ENCODE results near the gene DPH1.

The DPH1 gene

DNA sequence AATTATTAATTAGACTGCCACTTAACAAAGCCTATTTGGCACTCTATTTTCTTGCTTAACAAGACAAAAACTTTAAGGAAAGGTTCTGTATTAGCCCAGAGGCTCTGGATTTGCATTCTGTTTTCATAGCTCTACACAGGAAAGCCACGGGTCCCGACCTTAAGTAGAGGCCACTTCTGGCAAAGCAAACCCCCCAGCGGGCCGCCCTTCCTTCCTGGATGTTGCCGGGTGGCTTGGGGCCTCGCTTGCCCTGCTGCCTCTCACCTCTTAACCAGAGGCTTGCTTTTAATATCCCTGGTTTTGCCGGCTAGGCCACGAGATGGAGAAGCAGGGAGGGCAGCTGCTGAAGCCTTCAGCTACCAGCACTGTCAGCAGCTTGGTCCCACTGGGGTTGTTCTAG lies 9.2 kb upstream of the DPH1 start:
- DNase-seq, result no peak
- Histone ChIP-seq H3K4me3 (ENCODE audit: low read depth, low read length) (no peak overlapping the region), H3K27me3 (peaks cover 21% of the 10 kb centered on the region), H3K9me3 (no peaks in the 10 kb centered on the region), H3K4me1 (no peaks in the 10 kb centered on the region), H3K36me3 (no peaks in the 10 kb centered on the region)
- TF ChIP-seq CTCF (IDR thresholded peaks at IDR 0.05; ENCODE audit: low read depth, low read length), result no peak

DNA sequence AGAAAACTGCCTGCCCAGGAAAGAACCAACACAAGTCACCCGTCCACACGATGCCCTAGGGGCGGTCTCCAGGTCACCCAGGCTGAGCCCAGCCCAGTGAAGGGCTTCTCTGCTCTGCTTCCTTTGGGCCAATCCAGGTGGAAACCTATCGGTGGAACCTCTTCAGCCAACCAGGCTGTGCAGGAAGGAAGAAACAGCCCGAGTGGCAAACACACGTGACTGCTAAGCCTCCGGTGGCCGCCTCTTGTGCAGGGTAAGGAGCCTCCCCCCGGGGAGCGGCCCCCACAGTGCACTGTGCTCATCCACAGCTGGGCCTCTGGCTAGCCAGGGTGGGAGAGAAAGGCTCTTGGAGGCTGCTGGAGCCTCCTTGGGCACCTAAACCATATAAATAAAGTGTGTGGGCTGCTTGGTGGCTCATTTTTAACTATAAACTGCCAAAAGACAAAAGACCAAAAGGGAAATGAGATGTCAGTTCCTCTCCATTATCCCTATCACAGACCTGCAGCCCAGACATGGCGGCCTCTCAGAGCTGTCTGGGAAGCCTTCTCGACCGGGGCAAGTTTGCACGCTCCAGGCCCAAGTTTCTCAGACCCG lies 7.2 kb upstream of the DPH1 start:
- DNase-seq, result no peak
- no peaks in the 10 kb centered on the region for H3K9me3 ChIP-seq
- TF ChIP-seq CTCF (IDR thresholded peaks at IDR 0.05; ENCODE audit: low read depth, low read length), result no peak
- no peaks in the 10 kb centered on the region for H3K36me3 ChIP-seq
- peaks cover 23% of the 10 kb centered on the region for H3K27me3 ChIP-seq
- H3K4me3 ChIP-seq (ENCODE audit: low read depth, low read length), result no peak overlapping the region
- H3K4me1 ChIP-seq, result no peaks in the 10 kb centered on the region

DNA sequence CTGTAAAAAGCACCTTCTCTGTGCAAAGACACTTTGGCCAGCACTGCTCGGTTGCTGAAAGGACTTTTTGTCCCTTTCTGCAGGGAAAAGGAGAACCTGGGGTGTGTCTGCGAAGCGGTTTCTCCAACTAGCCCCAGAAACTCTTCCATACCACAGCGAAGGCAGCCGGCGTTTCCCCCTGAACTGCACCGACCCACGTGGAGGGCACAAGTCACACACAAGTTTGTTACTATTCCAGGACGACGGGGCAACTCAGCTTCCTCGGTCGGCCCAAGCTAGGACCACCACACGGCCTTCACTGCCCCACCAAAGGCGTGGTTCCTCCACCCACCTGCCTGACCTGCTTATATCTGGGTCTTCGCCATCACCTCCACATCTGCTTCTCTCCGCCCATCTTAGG lies 6.7 kb upstream of the DPH1 start:
- no peaks in the 10 kb centered on the region for H3K36me3 ChIP-seq
- DNase-seq, result no peak
- peaks cover 23% of the 10 kb centered on the region for H3K27me3 ChIP-seq
- H3K9me3 ChIP-seq, result no peaks in the 10 kb centered on the region
- H3K4me1 ChIP-seq, result peaks cover 1% of the 10 kb centered on the region; the same call in 1 of the 2 replicates
- TF ChIP-seq CTCF (IDR thresholded peaks at IDR 0.05; ENCODE audit: low read depth, low read length), result no peak
- H3K4me3 ChIP-seq (ENCODE audit: low read depth, low read length), result no peak overlapping the region

GRCh38 chr17:2023692-2024571 lies 6.0 kb upstream of the DPH1 start:
- H3K4me1 ChIP-seq, result peaks cover 6% of the 10 kb centered on the region; the same call in 1 of the 2 replicates
- no peak for DNase-seq
- H3K4me3 ChIP-seq (ENCODE audit: low read depth, low read length), result no peak overlapping the region
- no peaks in the 10 kb centered on the region for H3K36me3 ChIP-seq
- H3K27me3 ChIP-seq, result peaks cover 23% of the 10 kb centered on the region
- no peak for TF ChIP-seq CTCF (IDR thresholded peaks at IDR 0.05; ENCODE audit: low read depth, low read length)
- no peaks in the 10 kb centered on the region for H3K9me3 ChIP-seq

GRCh38 chr17:2024572-2025219 lies 5.3 kb upstream of the DPH1 start:
- Histone ChIP-seq H3K27me3 (peaks cover 23% of the 10 kb centered on the region), H3K36me3 (no peaks in the 10 kb centered on the region), H3K4me3 (ENCODE audit: low read depth, low read length) (no peak overlapping the region), H3K9me3 (no peaks in the 10 kb centered on the region), H3K4me1 (peaks cover 6% of the 10 kb centered on the region; the same call in 1 of the 2 replicates)
- no peak for DNase-seq
- TF ChIP-seq CTCF (IDR thresholded peaks at IDR 0.05; ENCODE audit: low read depth, low read length), result no peak

Data from BE2C (cell line).